MM.1S (cell line): Measurements from ENCODE around the gene ARMC2.
"Not testable (repeated sequence)": the region's sequence is repeated elsewhere in the genome, so short reads cannot be mapped to it uniquely, and the experiment has no call there.

Source experiments
- DNase-seq: peaks from one replicate; pipeline ENCODE4 v3.0.0-alpha.2; 2015
- H2AFZ ChIP-seq: fragments of 300-600 bp; sonication (generic); 2 replicates; pipeline ENCODE4 v1.6.0; 2016; ENCODE audit warnings: antibody characterized with exemption, low read length
- H3F3A ChIP-seq: fragments of 300-600 bp; sonication (generic); 2 replicates; pipeline ENCODE4 v1.6.1; 2016; ENCODE audit warnings: mild to moderate bottlenecking, antibody characterized with exemption, low read length, moderate library complexity, mixed read lengths; ENCODE audit not compliant: insufficient read depth
- H3K27ac ChIP-seq: fragments of 300-600 bp; sonication (generic); 2 replicates; pipeline ENCODE4 v1.5.1; 2016; ENCODE audit warnings: mild to moderate bottlenecking, low read length
- H3K27me3 ChIP-seq: fragments of 300-600 bp; sonication (generic); replicated peaks from 2 replicates; pipeline ENCODE4 v1.6.0; 2016; ENCODE audit warnings: low read length; ENCODE audit not compliant: insufficient read depth
- H3K36me3 ChIP-seq: fragments of 300-600 bp; sonication (generic); replicated peaks from 2 replicates; pipeline ENCODE4 v1.6.1; 2016; ENCODE audit warnings: mild to moderate bottlenecking, low read length, mixed read lengths; ENCODE audit not compliant: insufficient read depth
- H3K4me1 ChIP-seq: fragments of 300-600 bp; sonication (generic); 2 replicates; pipeline ENCODE4 v1.6.1; 2016; ENCODE audit warnings: low read length, mixed read lengths
- H3K4me2 ChIP-seq: fragments of 300-600 bp; sonication (generic); 2 replicates; pipeline ENCODE4 v1.6.0; 2016; ENCODE audit warnings: low read depth, low read length
- H3K4me3 ChIP-seq: fragments of 300-600 bp; sonication (generic); 2 replicates; pipeline ENCODE4 v1.5.1; 2016; ENCODE audit warnings: low read length, mixed read lengths
- H3K79me2 ChIP-seq: fragments of 300-600 bp; sonication (generic); 2 replicates; pipeline ENCODE4 v1.6.1; 2016; ENCODE audit warnings: mixed run types, low read length, mixed read lengths
- H3K9ac ChIP-seq: fragments of 300-600 bp; sonication (generic); 2 replicates; pipeline ENCODE4 v1.6.1; 2016; ENCODE audit warnings: low read length, mixed read lengths
- H3K9me2 ChIP-seq: fragments of 300-600 bp; sonication (generic); replicated peaks from 2 replicates; pipeline ENCODE4 v1.6.1; 2016; ENCODE audit warnings: mild to moderate bottlenecking, low read length, mixed read lengths; ENCODE audit not compliant: insufficient read depth
- H3K9me3 ChIP-seq: fragments of 300-600 bp; sonication (generic); replicated peaks from 2 replicates; pipeline ENCODE4 v1.6.1; 2016; ENCODE audit warnings: mild to moderate bottlenecking, low read length, mixed read lengths; ENCODE audit not compliant: insufficient read depth
- H4K20me1 ChIP-seq: fragments of 300-600 bp; sonication (generic); 2 replicates; pipeline ENCODE4 v1.6.1; 2016; ENCODE audit warnings: mild to moderate bottlenecking, low read length, moderate library complexity, mixed read lengths; ENCODE audit not compliant: insufficient read depth
- CTCF ChIP-seq: fragments of 300-600 bp; sonication (generic); IDR thresholded peaks from 2 replicates; pipeline ENCODE4 v1.5.1; 2016; ENCODE audit warnings: antibody characterized with exemption, low read length, mixed read lengths
- EZH2 ChIP-seq: fragments of 300-600 bp; sonication (generic); optimal IDR thresholded peaks from 2 replicates; pipeline ENCODE3; 2017; ENCODE audit warnings: low read depth, mild to moderate bottlenecking, antibody characterized with exemption, low read length, mixed read lengths
- EZH2phosphoT487 ChIP-seq: fragments of 300-600 bp; sonication (generic); IDR thresholded peaks from 2 replicates; pipeline ENCODE4 v1.6.1; 2018; ENCODE audit warnings: antibody characterized with exemption, low read length

Gene ARMC2

GRCh38 chr6:108968325-108969316 is 120.4 kb downstream of the ARMC2 start:
- no peak overlapping the region for H2AFZ ChIP-seq
- no peak overlapping the region for H3K9ac ChIP-seq
- no peaks in the 10 kb centered on the region for H4K20me1 ChIP-seq
- DNase-seq, result no peak
- H3F3A ChIP-seq, result no peaks in the 10 kb centered on the region
- H3K27ac ChIP-seq, result no peak overlapping the region
- H3K4me1 ChIP-seq, result no peaks in the 10 kb centered on the region
- TF ChIP-seq EZH2, result no peak
- no peak overlapping the region for H3K4me3 ChIP-seq
- no peaks in the 10 kb centered on the region for H3K9me2 ChIP-seq
- no peaks in the 10 kb centered on the region for H3K27me3 ChIP-seq
- H3K4me2 ChIP-seq, result no peak overlapping the region
- H3K36me3 ChIP-seq, result no peaks in the 10 kb centered on the region
- H3K79me2 ChIP-seq, result no peaks in the 10 kb centered on the region
- no peaks in the 10 kb centered on the region for H3K9me3 ChIP-seq

GRCh38 chr6:108969776-108970175 is 121.6 kb downstream of the ARMC2 start:
- Histone ChIP-seq H3K9me3 (no peaks in the 10 kb centered on the region), H3F3A (no peaks in the 10 kb centered on the region), H3K27ac (no peak overlapping the region), H3K4me3 (no peak overlapping the region), H3K9ac (no peak overlapping the region), H3K27me3 (no peaks in the 10 kb centered on the region), H4K20me1 (no peaks in the 10 kb centered on the region), H3K4me1 (no peaks in the 10 kb centered on the region), H3K36me3 (no peaks in the 10 kb centered on the region), H2AFZ (no peak overlapping the region), H3K9me2 (no peaks in the 10 kb centered on the region), H3K4me2 (no peak overlapping the region), H3K79me2 (no peaks in the 10 kb centered on the region)
- no peak for TF ChIP-seq CTCF
- TF ChIP-seq EZH2, result no peak
- no peak for TF ChIP-seq EZH2phosphoT487
- DNase-seq, result no peak

GRCh38 chr6:108974201-108974600 is 126.0 kb downstream of the ARMC2 start:
- no peaks in the 10 kb centered on the region for H3K27me3 ChIP-seq
- H3K4me1 ChIP-seq, result no peaks in the 10 kb centered on the region
- H3K79me2 ChIP-seq, result no peaks in the 10 kb centered on the region
- no peak overlapping the region for H3K9ac ChIP-seq
- no peak overlapping the region for H3K4me3 ChIP-seq
- no peak for DNase-seq
- no peaks in the 10 kb centered on the region for H3K36me3 ChIP-seq
- no peak overlapping the region for H3K4me2 ChIP-seq
- H3K27ac ChIP-seq, result no peak overlapping the region
- H3F3A ChIP-seq, result no peaks in the 10 kb centered on the region
- no peaks in the 10 kb centered on the region for H4K20me1 ChIP-seq
- H2AFZ ChIP-seq, result no peak overlapping the region
- H3K9me3 ChIP-seq, result no peaks in the 10 kb centered on the region
- no peak for TF ChIP-seq EZH2
- TF ChIP-seq EZH2phosphoT487, result no peak
- no peak for TF ChIP-seq CTCF
- H3K9me2 ChIP-seq, result no peaks in the 10 kb centered on the region

GRCh38 chr6:108978638-108979037 is 130.4 kb downstream of the ARMC2 start:
- not testable (repeated sequence) for H3K4me1 ChIP-seq, H3F3A ChIP-seq, DNase-seq, H3K4me2 ChIP-seq, H4K20me1 ChIP-seq, H3K4me3 ChIP-seq, H3K9me2 ChIP-seq, H3K79me2 ChIP-seq, H3K27ac ChIP-seq, H3K27me3 ChIP-seq, H3K9me3 ChIP-seq, H3K36me3 ChIP-seq, H2AFZ ChIP-seq, H3K9ac ChIP-seq
